Daoy (cell line): ENCODE results near the gene NUP58. TPM values are rescaled to one million over a fixed set of nuclear protein-coding genes. Genes with fewer than 3 reads are reported as not detected.

ENCODE experiments used
- DNase-seq: peaks from one replicate; pipeline ENCODE4 v3.0.0-alpha.2; 2015; ENCODE audit warnings: low read depth
- total RNA-seq: library from RNA; depleted of rRNA; stranded (reverse); fragments of >200 nt; shearing (Covaris generic); gene quantifications from 2 replicates; pipeline ENCODE4 v1.2.3, GENCODE V29; 2014; rRNA removed

NUP58 gene
- total RNA-seq, 1 experiment from 2014 or later = 52.4 TPM

DNA sequence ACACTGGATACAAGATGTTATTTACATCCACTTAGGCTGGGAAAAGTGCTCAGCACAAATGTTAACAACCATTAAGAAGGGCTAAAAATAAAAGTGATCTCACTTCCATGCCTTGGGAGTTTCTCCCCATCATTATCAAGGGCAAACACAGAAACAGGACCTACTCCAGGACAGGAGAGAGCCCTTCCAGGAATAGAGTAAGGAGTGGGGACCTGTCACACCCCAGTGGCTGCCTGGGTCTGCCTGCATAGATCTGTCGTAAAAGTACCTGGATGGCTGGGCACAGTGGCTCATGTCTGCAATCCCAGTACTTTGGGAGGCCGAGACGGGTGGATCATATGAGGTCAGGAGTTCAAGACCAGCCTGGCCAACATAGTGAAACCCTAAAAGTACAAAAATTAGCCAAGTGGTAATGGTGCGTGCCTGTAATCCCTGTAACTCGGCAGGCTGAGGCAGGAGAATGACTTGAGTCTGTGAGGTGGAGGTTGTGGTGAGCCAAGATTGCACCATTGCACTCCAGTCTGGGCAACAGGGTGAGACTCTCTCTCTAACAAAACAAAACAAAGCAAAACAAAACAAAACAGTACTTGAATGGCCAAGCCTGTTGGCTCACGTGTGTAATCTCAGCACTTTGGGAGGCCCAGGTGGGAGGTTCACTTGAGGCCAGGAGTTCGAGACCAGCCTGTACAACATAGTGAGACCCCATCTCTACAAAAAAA lies 76.0 kb downstream of the NUP58 start:
- no peak for DNase-seq

DNA sequence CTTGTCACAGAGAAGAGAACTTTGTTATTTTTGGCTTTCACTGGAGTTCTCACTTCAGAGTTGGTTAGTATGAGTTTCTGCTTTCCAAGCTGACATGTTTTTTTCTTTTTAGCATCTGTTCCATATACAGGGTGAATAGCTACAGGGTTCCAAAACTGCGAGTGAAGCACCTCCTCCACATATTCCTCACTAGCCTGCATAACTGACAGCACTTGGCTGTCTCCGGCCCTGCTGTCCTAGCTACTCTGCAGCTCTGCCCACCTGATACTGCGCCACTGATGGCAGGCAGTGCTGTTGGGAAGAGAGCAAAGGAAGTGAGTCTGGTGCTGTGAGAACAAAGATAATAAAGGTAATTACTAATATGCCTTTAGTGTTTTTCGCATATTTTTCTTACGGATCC lies 77.1 kb downstream of the NUP58 start:
- no peak for DNase-seq

DNA sequence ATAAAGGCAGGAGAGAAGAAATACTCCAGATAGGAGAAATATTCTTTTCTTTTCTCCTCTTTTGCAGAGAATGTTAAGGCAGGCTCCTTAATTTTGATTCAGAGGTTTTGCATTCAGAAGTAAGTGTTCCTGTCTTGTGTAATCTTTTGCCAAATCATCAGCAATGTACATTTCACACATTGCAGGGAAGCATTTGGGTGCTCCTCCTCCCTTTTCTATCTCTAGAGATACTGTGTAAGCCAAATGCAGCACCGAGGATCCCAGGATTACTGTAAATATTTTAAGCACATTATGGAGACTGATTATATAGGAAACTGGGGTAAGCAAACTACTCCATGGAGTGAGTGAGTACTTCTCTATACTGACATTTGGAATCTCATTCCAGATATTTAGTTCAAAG lies 77.6 kb downstream of the NUP58 start:
- DNase-seq = no peak

DNA sequence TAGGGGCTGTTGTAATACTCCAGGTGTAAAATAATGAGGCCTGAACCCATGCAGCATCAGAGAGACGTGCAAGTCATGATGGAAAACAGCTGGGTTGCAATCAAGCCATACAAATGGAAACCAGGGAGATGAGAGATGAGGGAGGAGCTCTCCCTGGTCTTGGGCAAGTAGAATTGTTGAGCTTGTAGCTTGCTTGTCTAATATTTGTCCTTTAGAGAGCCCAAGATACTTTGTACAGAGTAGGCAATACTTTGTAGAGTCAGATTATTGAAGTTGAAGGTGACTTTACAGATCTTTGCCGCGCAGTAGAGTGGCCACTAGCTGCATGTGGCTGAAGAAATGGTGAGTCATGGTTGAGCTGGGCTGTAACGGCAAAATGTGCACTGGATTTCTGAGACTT lies 78.7 kb downstream of the NUP58 start:
- peak; percentile 27 for DNase-seq

DNA sequence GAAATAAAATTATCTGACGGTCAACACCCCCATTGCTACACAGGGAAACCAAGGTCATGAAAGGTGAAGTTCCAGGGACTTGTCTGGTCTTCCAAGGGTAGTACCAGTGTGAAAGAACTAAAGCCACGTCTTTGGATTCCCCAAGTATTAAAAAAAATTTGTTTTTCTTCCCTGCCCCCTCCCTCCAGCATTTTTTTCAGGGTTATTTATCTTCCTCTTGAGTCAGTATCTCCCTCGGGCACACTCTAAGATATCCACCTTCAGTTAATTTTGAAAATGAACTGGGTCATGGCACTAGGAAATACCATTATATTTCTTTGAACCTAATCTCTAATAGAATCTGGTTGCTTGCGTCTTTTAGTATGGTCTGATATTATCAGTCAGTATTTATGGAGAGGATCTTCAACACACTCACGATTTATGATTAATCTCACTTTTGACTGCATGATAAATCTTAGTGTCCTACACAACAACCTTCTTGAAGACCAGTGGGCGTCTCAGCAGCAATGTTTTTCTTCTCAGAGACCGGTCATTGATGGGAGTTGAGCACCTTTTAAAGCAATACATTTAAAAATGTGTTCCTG lies 79.4 kb downstream of the NUP58 start:
- no peak for DNase-seq

DNA sequence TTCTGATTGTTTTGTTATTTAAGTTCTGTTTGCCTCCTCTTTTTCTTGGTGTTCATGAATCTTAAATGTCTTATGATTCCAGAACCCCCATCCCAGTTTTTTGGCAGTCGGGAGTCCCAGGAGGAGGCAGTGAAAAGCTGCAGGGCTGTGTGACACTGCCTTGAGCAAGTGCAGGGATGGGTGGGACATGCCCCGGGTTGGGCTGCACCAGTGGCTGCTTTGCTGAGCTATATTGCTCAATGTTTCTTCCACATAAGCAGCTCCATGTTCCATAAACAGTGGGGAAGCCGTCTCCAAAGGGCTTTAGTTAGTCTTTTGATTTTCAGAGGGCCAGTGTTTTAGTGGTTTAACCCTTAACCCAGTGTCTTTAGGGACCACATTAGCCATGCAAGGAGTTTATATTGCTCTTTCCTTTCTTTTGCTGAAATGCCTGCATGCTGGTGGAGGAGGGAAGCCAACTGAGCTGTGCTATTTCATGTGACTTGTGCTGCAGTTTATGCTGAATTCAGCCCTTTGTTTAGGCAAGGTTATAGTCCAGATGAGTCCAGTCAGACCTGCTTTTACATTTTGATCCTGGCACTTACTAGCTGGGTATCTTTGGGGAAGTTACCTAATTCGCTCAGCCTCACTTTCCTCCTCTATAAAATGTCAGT lies 83.5 kb downstream of the NUP58 start:
- DNase-seq = no peak

DNA sequence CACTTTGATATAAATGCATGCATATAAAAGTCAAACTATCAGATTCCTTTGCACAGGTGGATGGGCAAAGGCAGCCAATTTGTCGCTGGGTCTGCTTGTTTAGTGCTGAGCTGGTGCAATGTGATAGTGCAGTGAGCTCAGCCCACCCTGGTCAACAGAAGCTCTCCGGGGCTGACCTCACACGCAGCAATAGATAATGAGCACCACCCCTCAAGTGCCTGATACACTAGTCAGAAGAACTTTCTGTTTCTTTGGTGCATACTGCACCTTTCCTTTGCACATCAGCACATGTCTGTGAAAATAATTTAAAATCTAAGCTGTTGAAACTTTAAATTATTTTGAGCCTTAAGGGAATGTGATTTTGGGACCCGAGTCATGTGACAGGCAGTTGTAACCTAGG lies 90.5 kb downstream of the NUP58 start:
- DNase-seq = no peak

Other genes starting within 250 kb of the NUP58 start
- gene PABPC3, start 205.5 kb upstream of the NUP58 start, total RNA-seq = 0.63 TPM in 1 of 2 replicates, not detected in the other
- gene AMER2, start 129.3 kb upstream of the NUP58 start, total RNA-seq = 0.40 TPM in 1 of 2 replicates, not detected in the other
- 20.3 and 20.6 TPM in 2 replicates for gene MTMR6, start 14.1 kb upstream of the NUP58 start, total RNA-seq
- gene ATP8A2, start 70.3 kb downstream of the NUP58 start, total RNA-seq = 2.7 and 4.6 TPM in 2 replicates